SKM-1 treated with dmso at 0.1 percent for 144 hours (cell line): Measurements from ENCODE around the gene BUD13.
A peak's percentile ranks its signal among the peaks of the same experiment; 100 is the strongest.

Source experiments
- DNase-seq: peaks from one replicate; lab custom pipeline; 2025; ENCODE audit not compliant: unreplicated experiment; lab: John Stamatoyannopoulos, UW

The BUD13 gene

GRCh38 chr11:116792869-116793771 lies 20.3 kb upstream of the BUD13 start:
- DNase-seq = no peak

GRCh38 chr11:116792144-116792868 lies 19.5 kb upstream of the BUD13 start:
- no peak for DNase-seq

GRCh38 chr11:116791813-116792143 lies 19.0 kb upstream of the BUD13 start, which contains the start of gene APOA5:
Gene APOA5 (minus strand): TSS chr11:116791879. CDS start chr11:116791860, 19 bp downstream.
- DNase-seq = no peak

GRCh38 chr11:116791002-116791812 lies 18.4 kb upstream of the BUD13 start:
- DNase-seq = peak; percentile 50

- no peak for DNase-seq
Observed at GRCh38 chr11:116790167-116791001, 17.6 kb upstream of the BUD13 start.

- no peak for DNase-seq
Observed at GRCh38 chr11:116788975-116789374, 16.2 kb upstream of the BUD13 start.

GRCh38 chr11:116788534-116788933 lies 15.7 kb upstream of the BUD13 start:
- no peak for DNase-seq

GRCh38 chr11:116787786-116788486 lies 15.1 kb upstream of the BUD13 start, which contains the start of gene ZPR1:
Gene ZPR1 (minus strand): TSS chr11:116788023. CDS start chr11:116787990, 33 bp downstream.
- DNase-seq = peak; percentile 66

- no peak for DNase-seq
Observed at GRCh38 chr11:116787436-116787785, 14.6 kb upstream of the BUD13 start.

- DNase-seq = no peak
Observed at GRCh38 chr11:116786966-116787365, 14.2 kb upstream of the BUD13 start.

- no peak for DNase-seq
Observed at GRCh38 chr11:116786326-116786725, 13.5 kb upstream of the BUD13 start.

- DNase-seq = no peak
Observed at GRCh38 chr11:116782728-116783127, 9.9 kb upstream of the BUD13 start.

GRCh38 chr11:116778556-116778955 lies 5.8 kb upstream of the BUD13 start:
- DNase-seq = no peak

- DNase-seq = no peak
Observed at GRCh38 chr11:116777056-116777455, 4.3 kb upstream of the BUD13 start.

- DNase-seq = no peak
Observed at GRCh38 chr11:116776522-116776984, 3.8 kb upstream of the BUD13 start.

GRCh38 chr11:116775975-116776374 lies 3.2 kb upstream of the BUD13 start:
- DNase-seq = no peak

- DNase-seq = no peak
Observed at GRCh38 chr11:116774661-116775060, 1.9 kb upstream of the BUD13 start.

- DNase-seq = peak; percentile 75
Observed at GRCh38 chr11:116773203-116774097, 663 bp upstream of the BUD13 start.

GRCh38 chr11:116771935-116772334 lies 852 bp downstream of the BUD13 start:
- no peak for DNase-seq
